HepG2 (cell line): ENCODE data around the gene RPL35A. TPM values are rescaled to one million over a fixed set of nuclear protein-coding genes. Genes with fewer than 3 reads are reported as not detected.

Experiments
- ATAC-seq: fragments of 200-7000 bp; cut with Tn5 transposase; 3 replicates; pipeline ENCODE4 v1.9.1; 2020; ENCODE audit warnings: mild to moderate bottlenecking, moderate library complexity
- BruUV-seq: library from RNA; stranded (reverse); fragments of 400-500 nt; replicated peaks from 2 replicates; lab custom pipeline; 2021; lab: Mats Ljungman, UMichigan
- CTCF ChIA-PET: fragments of 300-600 bp; formaldehyde crosslinking; extraction: SDS; loops from one replicate; lab custom pipeline; 2021; ENCODE audit warnings: low total read pairs, inconsistent platforms, low intra/inter-chr PET ratio; lab: Yijun Ruan, JAX
- POLR2A ChIA-PET: fragments of 350-600 bp; sonication (Branson Sonifier 250); formaldehyde crosslinking; loops from one replicate; lab custom pipeline; 2020; ENCODE audit warnings: antibody characterized with exemption, inconsistent platforms; lab: Yijun Ruan, JAX
- DNase-seq: peaks from one replicate; pipeline ENCODE4 v3.0.0-alpha.2; 2015; ENCODE audit warnings: low spot score
- FAIRE-seq: peaks from 3 replicates; lab custom pipeline; 2011; peaks lifted over from hg19 to GRCh38; lab: Jason Lieb, UNC
- H2AFZ ChIP-seq: one replicate; pipeline ENCODE4 v1.6.1; 2011; ENCODE audit warnings: low read length, inconsistent platforms
- H3K27ac ChIP-seq: fragments of 300-600 bp; 3 replicates; pipeline ENCODE4 v1.8.0; 2011; ENCODE audit warnings: mixed run types, mild to moderate bottlenecking, mixed read lengths, low read length, inconsistent platforms; ENCODE audit not compliant: insufficient read depth; ENCODE audit errors: extremely low read length
- H3K27me3 ChIP-seq, 2 experiments: fragments of 200-600 bp in 1 of 2; 2 replicates in 1 of 2; 3 replicates in 1 of 2; pipeline versions ENCODE4 v1.6.0 to v1.8.0; 2011; ENCODE audit warnings: low read length in 2 of 2, mild to moderate bottlenecking in 2 of 2, moderate library complexity in 2 of 2, inconsistent platforms in 1 of 2; ENCODE audit not compliant: insufficient read depth in 2 of 2, control insufficient read depth in 1 of 2
- H3K36me3 ChIP-seq, 2 experiments: fragments of 200-600 bp in 1 of 2; replicated peaks in 1 of 2; 2 replicates in 1 of 2; 3 replicates in 1 of 2; pipeline versions ENCODE4 v1.5.1 to v1.8.0; 2011; ENCODE audit warnings: low read length in 2 of 2, inconsistent platforms in 1 of 2; ENCODE audit not compliant: insufficient read depth in 2 of 2, control insufficient read depth in 1 of 2
- H3K4me1 ChIP-seq: 2 replicates; pipeline ENCODE4 v1.5.1; 2012; ENCODE audit warnings: low read length, inconsistent platforms; ENCODE audit not compliant: insufficient read depth
- H3K4me2 ChIP-seq: 2 replicates; pipeline ENCODE4 v1.6.0; 2011; ENCODE audit warnings: low read depth, low read length, inconsistent platforms
- H3K4me3 ChIP-seq, 3 experiments: fragments of 200-600 bp in 1 of 3; sonication (generic), shearing (Covaris generic) in 1 of 3; replicated peaks in 1 of 3; 2 replicates each; pipeline ENCODE4 v1.5.1; 2011 to 2016; ENCODE audit warnings: low read length in 3 of 3, inconsistent platforms in 2 of 3, low read depth in 2 of 3, mild to moderate bottlenecking in 2 of 3, control low read depth in 1 of 3, mixed read lengths in 1 of 3; ENCODE audit not compliant: insufficient read depth in 1 of 3
- H3K79me2 ChIP-seq: one replicate; pipeline ENCODE4 v1.6.1; 2011; ENCODE audit warnings: low read length, inconsistent platforms; ENCODE audit not compliant: insufficient read depth
- H3K9ac ChIP-seq: 2 replicates; pipeline ENCODE4 v1.6.0; 2011; ENCODE audit warnings: mild to moderate bottlenecking, low read depth, low read length, inconsistent platforms; ENCODE audit not compliant: insufficient read depth
- H3K9me3 ChIP-seq: 2 replicates; pipeline ENCODE4 v1.5.1; 2012; ENCODE audit warnings: mild to moderate bottlenecking, low read length
- H4K20me1 ChIP-seq: 2 replicates; pipeline ENCODE4 v1.6.0; 2011; ENCODE audit warnings: inconsistent platforms, mild to moderate bottlenecking, low read length, moderate library complexity; ENCODE audit not compliant: insufficient read depth
- ASH2L ChIP-seq: fragments of 300-600, 200-600 bp; sonication (generic); IDR thresholded peaks from 2 replicates; pipeline ENCODE4 v1.7.0; 2017; ENCODE audit warnings: low read depth, mild to moderate bottlenecking, moderate library complexity, mixed read lengths, low read length; ENCODE audit not compliant: insufficient read length
- HDAC2 ChIP-seq: sonication (generic); formaldehyde crosslinking; IDR thresholded peaks from 2 replicates; pipeline ENCODE4 v1.4.0; 2020; ENCODE audit warnings: missing genetic modification reagents
- NCOR1 ChIP-seq: fragments of 200-600 bp; sonication (generic); IDR thresholded peaks from 2 replicates; pipeline ENCODE4 v1.7.0; 2017; ENCODE audit warnings: antibody characterized with exemption, low read length, borderline replicate concordance
- NFATC3 ChIP-seq: sonication (generic); formaldehyde crosslinking; IDR thresholded peaks from 2 replicates; pipeline ENCODE4 v1.5.1; 2020; ENCODE audit warnings: mild to moderate bottlenecking, missing genetic modification reagents
- PLRG1 ChIP-seq: fragments of 450-650 bp; conservative IDR thresholded peaks from 2 replicates; pipeline ENCODE4 v1.6.1; 2016
- TEAD2 ChIP-seq: sonication (generic); formaldehyde crosslinking; IDR thresholded peaks from 2 replicates; pipeline ENCODE4 v1.9.0; 2021; ENCODE audit warnings: missing genetic modification reagents
- U2AF2 ChIP-seq: fragments of 200-400 bp; formaldehyde crosslinking; IDR thresholded peaks from 2 replicates; pipeline ENCODE4 v1.6.1; 2017; ENCODE audit warnings: low read depth, mild to moderate bottlenecking, low read length
- ZNF432 ChIP-seq: sonication (generic); formaldehyde crosslinking; IDR thresholded peaks from 2 replicates; pipeline ENCODE4 v1.5.0; 2020; ENCODE audit warnings: missing genetic modification reagents, mild to moderate bottlenecking, borderline replicate concordance
- ZNF501 ChIP-seq: sonication (generic); formaldehyde crosslinking; IDR thresholded peaks from 2 replicates; pipeline ENCODE4 v1.5.1; 2020; ENCODE audit warnings: mild to moderate bottlenecking, moderate library complexity, missing genetic modification reagents
- ZNF567 ChIP-seq: sonication (generic); formaldehyde crosslinking; IDR thresholded peaks from 2 replicates; pipeline ENCODE4 v1.8.1; 2023; ENCODE audit warnings: mild to moderate bottlenecking, missing genetic modification reagents, borderline replicate concordance
- ZNF619 ChIP-seq: sonication (generic); formaldehyde crosslinking; IDR thresholded peaks from 2 replicates; pipeline ENCODE4 v1.4.0; 2020; ENCODE audit warnings: mild to moderate bottlenecking, missing genetic modification reagents
- ZNF891 ChIP-seq: sonication (generic); formaldehyde crosslinking; IDR thresholded peaks from 2 replicates; pipeline ENCODE4 v1.5.0; 2020; ENCODE audit warnings: mild to moderate bottlenecking, missing genetic modification reagents
- WGBS: methylation state at CpG from one replicate; pipeline ENCODE4 v1.1.6; 2017; ENCODE audit warnings: low lambda C conversion rate; 5-methylcytosine and 5-hydroxymethylcytosine counted together
- in situ Hi-C: cut with HindIII; loops from 2 replicates; pipeline ENCODE4 v1.10.0; 2017; ENCODE audit warnings: low pct_unique_long_range_greater_than_20kb; ENCODE audit not compliant: extremely low pct_ligation_motif_present
- intact Hi-C: fragments of 100-400 bp; cut with micrococcal nuclease; formaldehyde crosslinking; loops from one replicate; pipeline ENCODE4 v1.10.0; 2022; ENCODE audit not compliant: unreplicated experiment
- polyA plus RNA-seq, 8 experiments: library from polyadenylated mRNA; depleted of rRNA in 3 of 8; stranded (reverse) in 7 of 8; unstranded in 1 of 8; fragments of >200 nt; fragmentation: Illumina TruSeq in 4 of 8; extraction: Trizol in 4 of 8; gene quantifications; 2 replicates each; pipeline versions ENCODE4 v1.2.1 to v1.2.3, GENCODE V29; 2011 to 2016; ENCODE audit warnings: low read depth in 4 of 8, missing spikeins in 1 of 8, mixed read lengths in 1 of 8; ENCODE audit not compliant: insufficient read depth in 1 of 8
- total RNA-seq, 5 experiments: library from RNA; depleted of rRNA; stranded (reverse); fragments of >200 nt; fragmentation: Illumina TruSeq; extraction: Trizol; gene quantifications; 2 replicates each; pipeline ENCODE4 v1.2.3, GENCODE V29; 2016; ENCODE audit warnings: low read depth in 1 of 5
- TF ChIP-seq, protein P1 (sequence below): sonication (generic); formaldehyde crosslinking; IDR thresholded peaks from 2 replicates; pipeline ENCODE4 v1.4.0; 2020; ENCODE audit warnings: missing genetic modification reagents, borderline replicate concordance
- TF ChIP-seq, protein P2 (sequence below): sonication (generic); formaldehyde crosslinking; IDR thresholded peaks from 2 replicates; pipeline ENCODE4 v1.4.0; 2020; ENCODE audit warnings: missing genetic modification reagents, low read depth, mild to moderate bottlenecking, borderline replicate concordance
- TF ChIP-seq, protein P3 (sequence below): sonication (generic); formaldehyde crosslinking; IDR thresholded peaks from 2 replicates; pipeline ENCODE4 v1.5.0; 2020; ENCODE audit warnings: mild to moderate bottlenecking, missing genetic modification reagents, borderline replicate concordance
- TF ChIP-seq, protein P4 (sequence below): sonication (generic); formaldehyde crosslinking; IDR thresholded peaks from 2 replicates; pipeline ENCODE4 v1.5.1; 2020; ENCODE audit warnings: mild to moderate bottlenecking, missing genetic modification reagents, borderline replicate concordance

Gene RPL35A
- total and polyA plus RNA-seq, 2 of the 13 experiments (the other 11 are each of a cell fraction or from before 2014, with no cell fraction given) = 1,001 to 1,582 TPM

DNA sequence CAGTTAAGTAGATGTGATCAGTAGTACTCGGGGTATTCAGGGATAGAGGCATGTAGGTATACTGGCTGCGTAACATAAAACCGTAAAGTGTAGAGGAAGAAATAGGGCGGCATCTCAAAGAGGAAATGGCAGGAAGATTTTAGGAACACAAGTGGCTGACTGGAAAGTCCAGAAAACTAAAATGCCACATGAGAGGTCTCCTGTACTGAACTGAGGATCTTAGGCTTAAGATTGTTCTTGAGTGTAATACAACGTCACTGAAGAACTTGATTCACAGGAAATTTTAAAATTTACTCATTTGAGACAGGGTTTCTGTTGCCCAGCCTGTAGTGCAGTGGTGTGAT lies 7.8 kb downstream of the RPL35A start:
- no peak overlapping the region; a peak in 1 of 6 replicates for H3K4me3 ChIP-seq
- H3K4me1 ChIP-seq = peaks cover 68% of the 10 kb centered on the region
- H3K27ac ChIP-seq = peak overlapping the region; percentile 52
- ATAC-seq (peak; percentile 3), FAIRE-seq (no peak), DNase-seq (no peak)
- peaks cover 13% of the 10 kb centered on the region for H3K79me2 ChIP-seq
- peak overlapping the region; percentile 25 for H3K9ac ChIP-seq
- CTCF ChIA-PET = no interaction called here
- 62% methylated on average over 5 of the region's 5 CpGs for WGBS
- BruUV-seq = no TSS peak
- intact Hi-C loops = no loop called here
- H3K27me3 ChIP-seq = no peaks in the 10 kb centered on the region; a peak in 1 of 5 replicates
- no peaks in the 10 kb centered on the region for H3K9me3 ChIP-seq
- peaks cover 13 to 39% of the 10 kb centered on the region in 2 experiments for H3K36me3 ChIP-seq
- H3K4me2 ChIP-seq = peak overlapping the region; percentile 52
- POLR2A ChIA-PET = no interaction called here
- H2AFZ ChIP-seq = no peak overlapping the region
- in situ Hi-C loops = no loop called here
- H4K20me1 ChIP-seq = peaks cover 21% of the 10 kb centered on the region
- TF ChIP-seq PLRG1 (no peak), ZNF891 (CRISPR knock-in tag) (no peak), ZNF432 (CRISPR knock-in tag) (no peak), ZNF567 (CRISPR knock-in tag) (no peak), HDAC2 (CRISPR knock-in tag) (0 out of 2 replicates have a peak, but pooled peaks have one; percentile 2), ASH2L (peak; percentile 14), TEAD2 (CRISPR knock-in tag) (no peak), U2AF2 (no peak), NCOR1 (0 out of 2 replicates have a peak, but pooled peaks have one; percentile 5), ZNF619 (CRISPR knock-in tag) (no peak), ZNF501 (peak; percentile 47; the same call in 1 of the 2 replicates), NFATC3 (no peak)
- TF ChIP-seq, protein P1, sequence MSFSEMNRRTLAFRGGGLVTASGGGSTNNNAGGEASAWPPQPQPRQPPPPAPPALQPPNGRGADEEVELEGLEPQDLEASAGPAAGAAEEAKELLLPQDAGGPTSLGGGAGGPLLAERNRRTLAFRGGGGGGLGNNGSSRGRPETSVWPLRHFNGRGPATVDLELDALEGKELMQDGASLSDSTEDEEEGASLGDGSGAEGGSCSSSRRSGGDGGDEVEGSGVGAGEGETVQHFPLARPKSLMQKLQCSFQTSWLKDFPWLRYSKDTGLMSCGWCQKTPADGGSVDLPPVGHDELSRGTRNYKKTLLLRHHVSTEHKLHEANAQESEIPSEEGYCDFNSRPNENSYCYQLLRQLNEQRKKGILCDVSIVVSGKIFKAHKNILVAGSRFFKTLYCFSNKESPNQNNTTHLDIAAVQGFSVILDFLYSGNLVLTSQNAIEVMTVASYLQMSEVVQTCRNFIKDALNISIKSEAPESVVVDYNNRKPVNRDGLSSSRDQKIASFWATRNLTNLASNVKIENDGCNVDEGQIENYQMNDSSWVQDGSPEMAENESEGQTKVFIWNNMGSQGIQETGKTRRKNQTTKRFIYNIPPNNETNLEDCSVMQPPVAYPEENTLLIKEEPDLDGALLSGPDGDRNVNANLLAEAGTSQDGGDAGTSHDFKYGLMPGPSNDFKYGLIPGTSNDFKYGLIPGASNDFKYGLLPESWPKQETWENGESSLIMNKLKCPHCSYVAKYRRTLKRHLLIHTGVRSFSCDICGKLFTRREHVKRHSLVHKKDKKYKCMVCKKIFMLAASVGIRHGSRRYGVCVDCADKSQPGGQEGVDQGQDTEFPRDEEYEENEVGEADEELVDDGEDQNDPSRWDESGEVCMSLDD (CRISPR knock-in tag) = no peak
- TF ChIP-seq, protein P2, sequence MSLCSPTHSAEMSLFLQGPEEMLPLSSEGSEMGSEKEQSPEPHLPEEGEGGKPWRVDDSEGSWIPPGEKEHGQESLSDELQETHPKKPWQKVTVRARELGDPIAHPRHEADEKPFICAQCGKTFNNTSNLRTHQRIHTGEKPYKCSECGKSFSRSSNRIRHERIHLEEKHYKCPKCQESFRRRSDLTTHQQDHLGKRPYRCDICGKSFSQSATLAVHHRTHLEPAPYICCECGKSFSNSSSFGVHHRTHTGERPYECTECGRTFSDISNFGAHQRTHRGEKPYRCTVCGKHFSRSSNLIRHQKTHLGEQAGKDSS = no peak
- TF ChIP-seq, protein P3, sequence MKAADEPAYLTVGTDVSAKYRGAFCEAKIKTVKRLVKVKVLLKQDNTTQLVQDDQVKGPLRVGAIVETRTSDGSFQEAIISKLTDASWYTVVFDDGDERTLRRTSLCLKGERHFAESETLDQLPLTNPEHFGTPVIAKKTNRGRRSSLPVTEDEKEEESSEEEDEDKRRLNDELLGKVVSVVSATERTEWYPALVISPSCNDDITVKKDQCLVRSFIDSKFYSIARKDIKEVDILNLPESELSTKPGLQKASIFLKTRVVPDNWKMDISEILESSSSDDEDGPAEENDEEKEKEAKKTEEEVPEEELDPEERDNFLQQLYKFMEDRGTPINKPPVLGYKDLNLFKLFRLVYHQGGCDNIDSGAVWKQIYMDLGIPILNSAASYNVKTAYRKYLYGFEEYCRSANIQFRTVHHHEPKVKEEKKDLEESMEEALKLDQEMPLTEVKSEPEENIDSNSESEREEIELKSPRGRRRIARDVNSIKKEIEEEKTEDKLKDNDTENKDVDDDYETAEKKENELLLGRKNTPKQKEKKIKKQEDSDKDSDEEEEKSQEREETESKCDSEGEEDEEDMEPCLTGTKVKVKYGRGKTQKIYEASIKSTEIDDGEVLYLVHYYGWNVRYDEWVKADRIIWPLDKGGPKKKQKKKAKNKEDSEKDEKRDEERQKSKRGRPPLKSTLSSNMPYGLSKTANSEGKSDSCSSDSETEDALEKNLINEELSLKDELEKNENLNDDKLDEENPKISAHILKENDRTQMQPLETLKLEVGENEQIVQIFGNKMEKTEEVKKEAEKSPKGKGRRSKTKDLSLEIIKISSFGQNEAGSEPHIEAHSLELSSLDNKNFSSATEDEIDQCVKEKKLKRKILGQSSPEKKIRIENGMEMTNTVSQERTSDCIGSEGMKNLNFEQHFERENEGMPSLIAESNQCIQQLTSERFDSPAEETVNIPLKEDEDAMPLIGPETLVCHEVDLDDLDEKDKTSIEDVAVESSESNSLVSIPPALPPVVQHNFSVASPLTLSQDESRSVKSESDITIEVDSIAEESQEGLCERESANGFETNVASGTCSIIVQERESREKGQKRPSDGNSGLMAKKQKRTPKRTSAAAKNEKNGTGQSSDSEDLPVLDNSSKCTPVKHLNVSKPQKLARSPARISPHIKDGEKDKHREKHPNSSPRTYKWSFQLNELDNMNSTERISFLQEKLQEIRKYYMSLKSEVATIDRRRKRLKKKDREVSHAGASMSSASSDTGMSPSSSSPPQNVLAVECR (CRISPR knock-in tag) = 0 out of 2 replicates have a peak, but pooled peaks have one; percentile 2
- TF ChIP-seq, protein P4, sequence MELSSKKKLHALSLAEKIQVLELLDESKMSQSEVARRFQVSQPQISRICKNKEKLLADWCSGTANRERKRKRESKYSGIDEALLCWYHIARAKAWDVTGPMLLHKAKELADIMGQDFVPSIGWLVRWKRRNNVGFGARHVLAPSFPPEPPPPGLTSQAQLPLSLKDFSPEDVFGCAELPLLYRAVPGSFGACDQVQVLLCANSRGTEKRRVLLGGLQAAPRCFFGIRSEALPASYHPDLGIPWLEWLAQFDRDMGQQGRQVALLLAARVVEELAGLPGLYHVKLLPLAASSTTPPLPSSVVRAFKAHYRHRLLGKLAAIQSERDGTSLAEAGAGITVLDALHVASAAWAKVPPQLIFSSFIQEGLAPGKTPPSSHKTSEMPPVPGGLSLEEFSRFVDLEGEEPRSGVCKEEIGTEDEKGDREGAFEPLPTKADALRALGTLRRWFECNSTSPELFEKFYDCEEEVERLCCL (CRISPR knock-in tag) = 0 out of 2 replicates have a peak, but pooled peaks have one; percentile 4
